HepG2 (cell line): ENCODE measurements around the gene RRAD. TPM values are rescaled to one million over a fixed set of nuclear protein-coding genes. Genes with fewer than 3 reads are reported as not detected.
A peak's percentile ranks its signal among the peaks of the same experiment; 100 is the strongest.

ENCODE experiments used
- ATAC-seq: fragments of 200-7000 bp; cut with Tn5 transposase; 3 replicates; pipeline ENCODE4 v1.9.1; 2020; ENCODE audit warnings: mild to moderate bottlenecking, moderate library complexity
- BruUV-seq: library from RNA; stranded (reverse); fragments of 400-500 nt; replicated peaks from 2 replicates; lab custom pipeline; 2021; lab: Mats Ljungman, UMichigan
- CTCF ChIA-PET: fragments of 300-600 bp; formaldehyde crosslinking; extraction: SDS; loops from one replicate; lab custom pipeline; 2021; ENCODE audit warnings: low total read pairs, inconsistent platforms, low intra/inter-chr PET ratio; lab: Yijun Ruan, JAX
- POLR2A ChIA-PET: fragments of 350-600 bp; sonication (Branson Sonifier 250); formaldehyde crosslinking; loops from one replicate; lab custom pipeline; 2020; ENCODE audit warnings: antibody characterized with exemption, inconsistent platforms; lab: Yijun Ruan, JAX
- DNase-seq: peaks from one replicate; pipeline ENCODE4 v3.0.0-alpha.2; 2015; ENCODE audit warnings: low spot score
- FAIRE-seq: peaks from 3 replicates; lab custom pipeline; 2011; peaks lifted over from hg19 to GRCh38; lab: Jason Lieb, UNC
- H2AFZ ChIP-seq: one replicate; pipeline ENCODE4 v1.6.1; 2011; ENCODE audit warnings: low read length, inconsistent platforms
- H3K27ac ChIP-seq: fragments of 300-600 bp; 3 replicates; pipeline ENCODE4 v1.8.0; 2011; ENCODE audit warnings: mixed run types, mild to moderate bottlenecking, mixed read lengths, low read length, inconsistent platforms; ENCODE audit not compliant: insufficient read depth; ENCODE audit errors: extremely low read length
- H3K27me3 ChIP-seq, 2 experiments: fragments of 200-600 bp in 1 of 2; 2 replicates in 1 of 2; 3 replicates in 1 of 2; pipeline versions ENCODE4 v1.6.0 to v1.8.0; 2011; ENCODE audit warnings: low read length in 2 of 2, mild to moderate bottlenecking in 2 of 2, moderate library complexity in 2 of 2, inconsistent platforms in 1 of 2; ENCODE audit not compliant: insufficient read depth in 2 of 2, control insufficient read depth in 1 of 2
- H3K36me3 ChIP-seq, 2 experiments: fragments of 200-600 bp in 1 of 2; replicated peaks in 1 of 2; 2 replicates in 1 of 2; 3 replicates in 1 of 2; pipeline versions ENCODE4 v1.5.1 to v1.8.0; 2011; ENCODE audit warnings: low read length in 2 of 2, inconsistent platforms in 1 of 2; ENCODE audit not compliant: insufficient read depth in 2 of 2, control insufficient read depth in 1 of 2
- H3K4me1 ChIP-seq: 2 replicates; pipeline ENCODE4 v1.5.1; 2012; ENCODE audit warnings: low read length, inconsistent platforms; ENCODE audit not compliant: insufficient read depth
- H3K4me2 ChIP-seq: 2 replicates; pipeline ENCODE4 v1.6.0; 2011; ENCODE audit warnings: low read depth, low read length, inconsistent platforms
- H3K4me3 ChIP-seq, 3 experiments: fragments of 200-600 bp in 1 of 3; sonication (generic), shearing (Covaris generic) in 1 of 3; replicated peaks in 1 of 3; 2 replicates each; pipeline ENCODE4 v1.5.1; 2011 to 2016; ENCODE audit warnings: low read length in 3 of 3, inconsistent platforms in 2 of 3, low read depth in 2 of 3, mild to moderate bottlenecking in 2 of 3, control low read depth in 1 of 3, mixed read lengths in 1 of 3; ENCODE audit not compliant: insufficient read depth in 1 of 3
- H3K79me2 ChIP-seq: one replicate; pipeline ENCODE4 v1.6.1; 2011; ENCODE audit warnings: low read length, inconsistent platforms; ENCODE audit not compliant: insufficient read depth
- H3K9ac ChIP-seq: 2 replicates; pipeline ENCODE4 v1.6.0; 2011; ENCODE audit warnings: mild to moderate bottlenecking, low read depth, low read length, inconsistent platforms; ENCODE audit not compliant: insufficient read depth
- H3K9me3 ChIP-seq: 2 replicates; pipeline ENCODE4 v1.5.1; 2012; ENCODE audit warnings: mild to moderate bottlenecking, low read length
- H4K20me1 ChIP-seq: 2 replicates; pipeline ENCODE4 v1.6.0; 2011; ENCODE audit warnings: inconsistent platforms, mild to moderate bottlenecking, low read length, moderate library complexity; ENCODE audit not compliant: insufficient read depth
- CAMTA2 ChIP-seq: sonication (generic); formaldehyde crosslinking; IDR thresholded peaks from 2 replicates; pipeline ENCODE4 v1.4.0; 2020; ENCODE audit warnings: mild to moderate bottlenecking, missing genetic modification reagents, borderline replicate concordance
- CENPT ChIP-seq: sonication (generic); formaldehyde crosslinking; IDR thresholded peaks from 2 replicates; pipeline ENCODE4 v1.8.0; 2022; ENCODE audit warnings: low read depth, mild to moderate bottlenecking, moderate library complexity, missing genetic modification reagents
- CREB1 ChIP-seq, 2 experiments: fragments of 450-650 bp in 1 of 2; IDR thresholded peaks; 2 replicates each; pipeline ENCODE4 v1.6.1; 2016 to 2017; ENCODE audit warnings: control low read depth in 1 of 2, mild to moderate bottlenecking in 1 of 2, missing compliant biosample characterization in 1 of 2, missing genetic modification characterization in 1 of 2
- EP300 ChIP-seq, 3 experiments: sonication (generic) in 1 of 3; formaldehyde crosslinking in 1 of 3; IDR thresholded peaks; 2 replicates each; pipeline versions ENCODE4 v1.5.1 to v1.6.1; 2011 to 2020; ENCODE audit warnings: low read depth in 2 of 3, low read length in 2 of 3, borderline replicate concordance in 1 of 3, improper control_type of control experiment in 1 of 3, mild to moderate bottlenecking in 1 of 3, missing genetic modification reagents in 1 of 3, moderate library complexity in 1 of 3
- KDM4B ChIP-seq: sonication (generic); formaldehyde crosslinking; IDR thresholded peaks from 2 replicates; pipeline ENCODE4 v1.4.0; 2020; ENCODE audit warnings: missing genetic modification reagents
- MTA3 ChIP-seq: sonication (generic); formaldehyde crosslinking; IDR thresholded peaks from 2 replicates; pipeline ENCODE4 v1.4.0; 2020; ENCODE audit warnings: missing genetic modification reagents
- NFKB2 ChIP-seq: sonication (generic); formaldehyde crosslinking; IDR thresholded peaks from 2 replicates; pipeline ENCODE4 v1.4.0; 2020; ENCODE audit warnings: missing genetic modification reagents, borderline replicate concordance
- NRL ChIP-seq: sonication (generic); formaldehyde crosslinking; IDR thresholded peaks from 2 replicates; pipeline ENCODE4 v1.5.0; 2020; ENCODE audit warnings: missing genetic modification reagents, mild to moderate bottlenecking, moderate library complexity, borderline replicate concordance
- POLR2G ChIP-seq: fragments of 200-400 bp; formaldehyde crosslinking; IDR thresholded peaks from 2 replicates; pipeline ENCODE4 v1.6.1; 2018; ENCODE audit warnings: mild to moderate bottlenecking, low read depth, low read length, moderate library complexity
- ZEB1 ChIP-seq: IDR thresholded peaks from 2 replicates; pipeline ENCODE4 v1.6.1; 2012; ENCODE audit warnings: mild to moderate bottlenecking, low read depth, inconsistent platforms; ENCODE audit not compliant: insufficient replicate concordance
- ZNF550 ChIP-seq: sonication (generic); formaldehyde crosslinking; IDR thresholded peaks from 2 replicates; pipeline ENCODE4 v1.4.0; 2020; ENCODE audit warnings: mild to moderate bottlenecking, missing genetic modification reagents, borderline replicate concordance
- ZNF709 ChIP-seq: sonication (generic); formaldehyde crosslinking; IDR thresholded peaks from 2 replicates; pipeline ENCODE4 v1.5.0; 2020; ENCODE audit warnings: mild to moderate bottlenecking, missing genetic modification reagents
- WGBS: methylation state at CpG from one replicate; pipeline ENCODE4 v1.1.6; 2017; ENCODE audit warnings: low lambda C conversion rate; 5-methylcytosine and 5-hydroxymethylcytosine counted together
- in situ Hi-C: cut with HindIII; loops from 2 replicates; pipeline ENCODE4 v1.10.0; 2017; ENCODE audit warnings: low pct_unique_long_range_greater_than_20kb; ENCODE audit not compliant: extremely low pct_ligation_motif_present
- intact Hi-C: fragments of 100-400 bp; cut with micrococcal nuclease; formaldehyde crosslinking; loops from one replicate; pipeline ENCODE4 v1.10.0; 2022; ENCODE audit not compliant: unreplicated experiment
- polyA plus RNA-seq, 8 experiments: library from polyadenylated mRNA; depleted of rRNA in 3 of 8; stranded (reverse) in 7 of 8; unstranded in 1 of 8; fragments of >200 nt; fragmentation: Illumina TruSeq in 4 of 8; extraction: Trizol in 4 of 8; gene quantifications; 2 replicates each; pipeline versions ENCODE4 v1.2.1 to v1.2.3, GENCODE V29; 2011 to 2016; ENCODE audit warnings: low read depth in 4 of 8, missing spikeins in 1 of 8, mixed read lengths in 1 of 8; ENCODE audit not compliant: insufficient read depth in 1 of 8
- total RNA-seq, 5 experiments: library from RNA; depleted of rRNA; stranded (reverse); fragments of >200 nt; fragmentation: Illumina TruSeq; extraction: Trizol; gene quantifications; 2 replicates each; pipeline ENCODE4 v1.2.3, GENCODE V29; 2016; ENCODE audit warnings: low read depth in 1 of 5
- TF ChIP-seq, protein P1 (sequence below): IDR thresholded peaks from 2 replicates; pipeline ENCODE4 v1.6.1; 2016; ENCODE audit warnings: control low read depth
- TF ChIP-seq, protein P2 (sequence below): sonication (generic); formaldehyde crosslinking; IDR thresholded peaks from 2 replicates; pipeline ENCODE4 v1.4.0; 2020; ENCODE audit warnings: mild to moderate bottlenecking, missing genetic modification reagents

RRAD gene
- total and polyA plus RNA-seq, 2 of the 13 experiments (the other 11 are each of a cell fraction or from before 2014, with no cell fraction given) = 0.80 to 1.1 TPM

DNA sequence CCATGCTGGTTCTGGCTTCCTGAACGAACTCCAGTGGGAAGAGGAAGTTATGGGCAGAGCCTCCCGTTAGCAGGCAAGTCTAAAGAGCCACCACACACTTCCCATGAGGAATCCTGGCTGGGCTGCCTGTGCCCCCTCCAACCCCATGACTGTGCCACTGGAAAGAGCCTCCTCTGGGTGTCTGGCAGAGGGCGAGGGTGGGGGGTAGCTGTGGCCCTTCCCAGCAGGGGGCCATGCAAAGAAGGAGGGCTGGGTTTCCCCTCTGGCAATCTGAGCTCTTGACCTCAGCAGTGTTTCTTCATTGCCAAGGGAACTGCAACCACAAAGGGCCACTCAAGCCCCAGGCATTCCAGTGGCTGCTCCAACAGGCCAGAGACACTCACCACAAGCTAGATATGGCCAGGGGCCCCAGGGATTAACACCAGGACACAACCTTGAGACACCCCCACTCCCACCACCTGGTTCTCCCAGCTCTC, 1.7 kb upstream of the RRAD start (continued):
- TF ChIP-seq, protein P1, sequence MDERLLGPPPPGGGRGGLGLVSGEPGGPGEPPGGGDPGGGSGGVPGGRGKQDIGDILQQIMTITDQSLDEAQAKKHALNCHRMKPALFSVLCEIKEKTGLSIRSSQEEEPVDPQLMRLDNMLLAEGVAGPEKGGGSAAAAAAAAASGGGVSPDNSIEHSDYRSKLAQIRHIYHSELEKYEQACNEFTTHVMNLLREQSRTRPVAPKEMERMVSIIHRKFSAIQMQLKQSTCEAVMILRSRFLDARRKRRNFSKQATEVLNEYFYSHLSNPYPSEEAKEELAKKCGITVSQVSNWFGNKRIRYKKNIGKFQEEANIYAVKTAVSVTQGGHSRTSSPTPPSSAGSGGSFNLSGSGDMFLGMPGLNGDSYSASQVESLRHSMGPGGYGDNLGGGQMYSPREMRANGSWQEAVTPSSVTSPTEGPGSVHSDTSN (CRISPR knock-in tag) = no peak
- 0 out of 2 replicates have a peak, but pooled peaks have one; percentile 38 for TF ChIP-seq NRL (CRISPR knock-in tag)
- no peak for TF ChIP-seq MTA3 (CRISPR knock-in tag)
- TF ChIP-seq EP300 (IDR thresholded peaks at IDR 0.05; ENCODE audit: low read depth in 2 of 2, low read length in 2 of 2) = peak in 1 of 2 experiments; percentile 64; a peak in 1 of 4 replicates
- 0 out of 2 replicates have a peak, but pooled peaks have one; percentile 26 for TF ChIP-seq EP300 (CRISPR knock-in tag; IDR thresholded peaks at IDR 0.05; ENCODE audit: borderline replicate concordance)

DNA sequence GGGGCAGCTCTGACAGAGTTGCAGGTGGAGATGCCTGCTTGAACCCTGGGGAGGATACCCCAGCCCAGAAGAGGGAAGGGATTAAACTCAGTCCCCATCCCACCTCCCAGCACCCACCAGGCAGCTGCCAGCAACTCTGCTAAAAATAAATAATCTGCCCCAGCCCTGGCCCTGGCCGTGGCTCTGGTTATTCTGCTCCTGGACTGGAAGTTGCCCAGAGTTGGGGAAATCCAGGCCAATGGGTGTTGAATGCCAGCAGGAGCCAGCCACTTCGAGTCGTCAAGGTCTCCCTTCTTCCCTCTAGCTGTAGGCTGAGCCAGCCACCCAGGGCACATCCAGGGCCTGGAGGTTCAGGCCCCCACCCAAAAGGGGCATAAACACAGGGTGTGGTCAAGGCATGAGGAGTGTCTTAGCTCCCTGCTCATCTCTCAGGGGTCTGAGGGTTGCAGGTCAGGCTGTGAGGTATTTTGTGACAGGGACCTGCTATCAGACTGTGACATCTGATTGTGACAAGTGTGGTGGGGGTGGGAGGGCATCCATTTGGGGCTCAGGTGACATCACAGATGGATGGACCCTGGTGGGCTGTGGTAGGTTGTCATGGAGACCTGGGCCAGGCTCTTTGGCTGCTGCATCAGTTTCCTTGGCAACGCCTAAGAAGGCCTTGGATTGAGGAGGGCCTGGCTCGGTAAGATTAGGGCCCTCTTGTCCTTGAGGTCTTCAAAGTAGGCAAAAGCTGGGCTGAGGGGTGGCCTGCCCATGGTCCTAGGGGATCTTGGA, 1.0 kb upstream of the RRAD start:
- peaks cover 5 to 18% of the 10 kb centered on the region in 2 experiments; a peak in 4 of 5 replicates for H3K27me3 ChIP-seq
- H3K79me2 ChIP-seq = no peaks in the 10 kb centered on the region
- H3K4me3 ChIP-seq = no peak overlapping the region
- in situ Hi-C loops (no loop called here), intact Hi-C loops (no loop called here)
- H3K9me3 ChIP-seq = no peaks in the 10 kb centered on the region
- WGBS = 62% methylated on average over 3 of the region's 5 CpGs
- ATAC-seq (no peak; the same call in 2 of the 3 replicates), DNase-seq (no peak), FAIRE-seq (no peak)
- no peak overlapping the region for H3K27ac ChIP-seq
- peaks cover 48% of the 10 kb centered on the region for H3K4me1 ChIP-seq
- POLR2A ChIA-PET = interaction anchor here (0.8 to 3.8 kb wide), 3 partner anchors 8 to 26 kb away, joined by 4 to 23 read pairs (median 16); partner anchors contain the start of gene CIAO2B
- CTCF ChIA-PET = interaction anchor here (2.9 kb wide), 1 partner anchor 31 kb away, joined by 28 read pairs; no protein-coding TSS in a partner anchor
- H2AFZ ChIP-seq = no peak overlapping the region
- no peaks in the 10 kb centered on the region for H3K36me3 ChIP-seq
- TF ChIP-seq ZEB1 = no peak
- TF ChIP-seq, protein P2, sequence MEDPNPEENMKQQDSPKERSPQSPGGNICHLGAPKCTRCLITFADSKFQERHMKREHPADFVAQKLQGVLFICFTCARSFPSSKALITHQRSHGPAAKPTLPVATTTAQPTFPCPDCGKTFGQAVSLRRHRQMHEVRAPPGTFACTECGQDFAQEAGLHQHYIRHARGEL (CRISPR knock-in tag) = 0 out of 2 replicates have a peak, but pooled peaks have one; percentile 23
- no peak for TF ChIP-seq KDM4B (CRISPR knock-in tag)
- no peak for TF ChIP-seq CAMTA2 (CRISPR knock-in tag)
- TF ChIP-seq CENPT (CRISPR knock-in tag) = no peak
- no peak for TF ChIP-seq ZNF550 (CRISPR knock-in tag)
- TF ChIP-seq CREB1 (IDR thresholded peaks at IDR 0.05) = peak; percentile 53; the same call in 1 of the 2 replicates
- TF ChIP-seq CREB1 (CRISPR knock-in tag; IDR thresholded peaks at IDR 0.05) = no peak
- TF ChIP-seq ZNF709 = no peak
- 0 out of 2 replicates have a peak, but pooled peaks have one; percentile 13 for TF ChIP-seq NFKB2 (CRISPR knock-in tag)
- no peak for TF ChIP-seq POLR2G
- no peak overlapping the region for H3K9ac ChIP-seq
- no TSS peak for BruUV-seq
- no peaks in the 10 kb centered on the region for H4K20me1 ChIP-seq
- H3K4me2 ChIP-seq = no peak overlapping the region
